ENCODE measurements around the gene MRPL38.
A peak's percentile ranks its signal among the peaks of the same experiment; 100 is the strongest.

The MRPL38 gene

GRCh38 chr17:75904749-75905521 is at the start of gene MRPL38:
Gene MRPL38, minus strand, starts transcription at chr17:75904884. Its CDS starts 9 bp downstream, at chr17:75904875.
- DNase-seq, result peak; percentile 91

GRCh38 chr17:75950855-75951554 is 46.3 kb upstream of the MRPL38 start:
- no peak for DNase-seq

- no peak for DNase-seq
Measured at GRCh38 chr17:75950421-75950820, 45.7 kb upstream of the MRPL38 start.

GRCh38 chr17:75945211-75945610 is 40.5 kb upstream of the MRPL38 start:
- DNase-seq, result no peak

DNA sequence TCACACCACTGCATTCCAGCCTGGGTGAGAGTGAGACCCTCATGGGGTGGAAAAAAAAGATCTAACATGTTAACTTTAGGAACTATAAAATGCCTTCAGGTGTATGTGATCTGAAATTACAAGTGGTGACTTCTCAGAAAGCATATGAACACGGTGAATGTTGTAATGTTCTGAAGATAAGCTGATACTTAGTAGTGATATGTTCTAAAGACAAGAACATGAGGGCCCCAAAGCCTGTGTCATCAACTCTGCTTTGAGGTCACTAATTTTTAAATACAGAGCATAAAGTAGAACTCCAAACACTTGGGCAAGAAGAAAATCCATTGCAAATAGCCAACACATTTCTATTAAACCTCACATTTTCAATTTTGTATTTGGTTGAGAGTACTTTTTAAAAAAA is 38.8 kb upstream of the MRPL38 start:
- no peak for DNase-seq

GRCh38 chr17:75942473-75942872 is 37.8 kb upstream of the MRPL38 start:
- DNase-seq, result no peak

GRCh38 chr17:75941442-75941819 is 36.7 kb upstream of the MRPL38 start:
- DNase-seq, result no peak

GRCh38 chr17:75940727-75941441 is 36.2 kb upstream of the MRPL38 start, which contains the start of gene FBF1:
Gene FBF1, minus strand, starts transcription at chr17:75941042. Its CDS starts 2,893 bp downstream, at chr17:75938149.
- peak; percentile 90 for DNase-seq

- DNase-seq, result no peak
Measured at GRCh38 chr17:75937652-75938051, 33.0 kb upstream of the MRPL38 start.

DNA sequence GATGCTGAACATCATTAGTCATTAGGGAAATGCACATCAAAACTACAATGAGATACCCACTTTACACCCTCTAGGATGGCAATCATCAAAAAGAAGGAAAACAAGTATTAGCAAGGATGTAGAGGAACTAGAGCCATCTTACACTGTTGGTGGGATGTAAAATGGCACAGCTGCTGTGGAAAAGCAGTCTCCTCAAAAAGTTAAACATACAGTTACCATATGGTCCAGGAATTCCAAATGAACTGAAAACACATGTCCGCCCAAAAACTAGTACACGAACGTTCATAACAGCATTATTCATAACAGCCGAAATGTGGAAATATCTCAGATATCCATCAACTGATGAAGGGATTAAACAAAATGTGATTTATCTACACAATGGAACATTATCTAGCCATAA is 29.1 kb upstream of the MRPL38 start:
- DNase-seq, result no peak

GRCh38 chr17:75932852-75933251 is 28.2 kb upstream of the MRPL38 start:
- DNase-seq, result no peak

DNA sequence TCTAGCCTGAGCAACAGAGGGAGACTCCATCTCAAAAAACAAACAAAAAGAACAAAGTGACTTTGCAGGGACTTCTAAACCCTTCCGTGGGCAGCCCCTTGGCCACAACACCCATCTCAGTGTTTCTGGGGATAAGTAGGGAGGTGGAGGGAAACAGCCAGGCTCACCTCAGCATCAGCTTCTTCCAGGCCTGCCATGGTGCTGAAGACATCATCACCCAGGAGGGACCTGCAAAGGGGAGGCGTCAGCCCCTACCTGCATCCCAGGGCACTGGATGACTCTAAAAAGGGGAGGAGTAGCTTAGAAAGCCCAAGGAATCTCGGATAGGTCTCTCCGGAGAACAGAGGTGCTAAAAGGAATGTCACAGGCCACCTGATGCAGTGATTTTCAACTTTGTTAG is 26.4 kb upstream of the MRPL38 start:
- DNase-seq, result no peak

- DNase-seq, result no peak
Measured at GRCh38 chr17:75927286-75927922, 22.7 kb upstream of the MRPL38 start.

DNA sequence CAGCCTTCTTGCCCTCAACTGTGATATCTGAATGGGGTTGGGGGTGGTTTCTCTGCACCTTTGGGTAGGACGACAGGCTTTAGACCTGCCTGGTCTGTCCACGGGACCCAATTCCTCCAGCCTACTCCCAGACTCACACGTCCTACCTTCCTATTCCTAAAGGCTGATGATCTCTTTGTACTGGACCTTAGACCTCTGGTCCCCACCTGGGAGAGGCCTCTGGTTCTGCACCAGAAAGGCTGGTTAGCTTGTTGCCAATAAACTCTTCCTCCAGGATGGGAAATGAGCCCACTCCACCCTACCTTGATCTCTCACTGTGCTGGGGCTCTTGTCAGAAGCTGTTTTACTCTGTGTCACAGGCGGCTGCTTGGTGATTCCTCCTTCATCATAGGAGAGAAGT is 21.8 kb upstream of the MRPL38 start:
- no peak for DNase-seq

- no peak for DNase-seq
Measured at GRCh38 chr17:75925912-75926311, 21.2 kb upstream of the MRPL38 start.

- DNase-seq, result no peak
Measured at GRCh38 chr17:75925103-75925502, 20.4 kb upstream of the MRPL38 start.

GRCh38 chr17:75922963-75923874 is 18.5 kb upstream of the MRPL38 start:
- DNase-seq, result no peak

- no peak for DNase-seq
Measured at GRCh38 chr17:75922173-75922961, 17.7 kb upstream of the MRPL38 start.

DNA sequence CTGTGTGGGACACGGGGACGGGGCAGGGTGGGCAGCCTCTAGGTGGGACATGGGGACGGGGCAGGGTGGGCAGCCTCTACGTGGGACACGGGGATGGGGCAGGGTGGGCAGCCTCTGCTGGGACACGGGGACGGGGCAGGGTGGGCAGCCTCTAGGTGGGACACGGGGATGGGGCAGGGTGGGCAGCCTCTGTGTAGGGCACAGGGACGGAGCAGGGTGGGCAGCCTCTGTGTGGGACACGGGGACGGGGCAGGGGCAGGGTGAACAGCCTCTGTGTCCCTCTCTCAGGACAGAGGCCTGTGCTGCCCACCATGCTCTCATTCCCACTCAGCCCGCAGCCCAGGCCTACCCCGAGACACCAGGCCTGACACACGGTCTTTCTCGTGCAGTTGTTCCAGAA is 16.9 kb upstream of the MRPL38 start:
- no peak for DNase-seq

DNA sequence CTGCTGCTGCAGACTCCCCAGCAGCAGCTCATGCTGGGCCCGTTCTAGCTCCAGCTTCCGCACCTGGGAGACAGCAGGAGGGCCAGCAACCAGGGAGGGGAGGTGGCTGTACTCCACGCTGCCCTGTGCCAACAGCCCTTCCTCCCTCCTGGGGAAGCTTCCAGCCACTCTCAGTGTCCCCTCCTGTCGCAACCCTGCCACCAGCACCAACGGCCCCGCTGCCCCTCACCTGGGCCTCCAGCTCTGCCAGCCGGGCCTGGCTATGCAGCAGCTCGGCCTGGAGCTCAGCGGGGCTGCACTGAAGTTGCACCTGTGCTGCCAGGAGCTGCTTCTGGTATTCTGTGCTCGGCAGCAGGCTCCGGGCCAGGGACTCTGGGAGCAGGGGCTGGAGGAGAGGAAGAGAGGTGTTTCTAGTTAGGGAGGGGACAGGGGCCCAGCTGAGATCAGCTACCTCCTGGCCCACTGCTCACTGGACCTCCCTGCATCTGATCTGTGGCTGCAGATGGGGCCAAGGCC is 15.4 kb upstream of the MRPL38 start:
- no peak for DNase-seq

DNA sequence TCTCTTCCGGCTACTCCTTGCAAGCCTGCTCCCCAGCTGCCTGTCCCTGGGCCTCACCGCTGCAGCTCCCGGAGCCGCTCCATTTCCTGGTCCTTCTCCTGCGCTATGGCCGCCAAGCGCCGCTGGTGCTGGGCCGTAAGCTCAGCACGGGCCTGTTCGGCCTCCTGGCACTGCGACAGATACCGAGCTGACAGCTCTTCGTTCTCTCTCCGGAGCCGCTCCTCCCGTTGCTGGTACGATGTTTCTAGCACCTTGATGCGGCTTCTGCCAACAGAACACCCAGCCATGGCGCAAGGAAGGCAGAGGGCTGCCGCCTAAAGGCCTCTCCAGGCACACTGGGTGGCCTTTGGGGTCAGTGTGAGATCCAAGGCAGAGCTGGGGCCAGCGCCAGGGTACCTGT is 14.9 kb upstream of the MRPL38 start:
- no peak for DNase-seq

All from NCI-H1092 (cell line).